LNCAP (cell line): ENCODE measurements around the gene PHACTR1.

Source experiments
- CTCF ChIP-seq: fragments of 450-650 bp; IDR thresholded peaks from 2 replicates; pipeline ENCODE4 v1.5.1; 2017; ENCODE audit warnings: mild to moderate bottlenecking

PHACTR1 gene

GRCh38 chr6:13011612-13012146 is 295.1 kb downstream of the PHACTR1 start:
- TF ChIP-seq CTCF: no peak

- TF ChIP-seq CTCF: no peak
Observed at GRCh38 chr6:13012296-13012695, 295.7 kb downstream of the PHACTR1 start.

GRCh38 chr6:13012977-13013680 is 296.6 kb downstream of the PHACTR1 start:
- no peak for TF ChIP-seq CTCF

- no peak for TF ChIP-seq CTCF
Observed at GRCh38 chr6:13013681-13014503, 297.3 kb downstream of the PHACTR1 start.

- TF ChIP-seq CTCF: no peak
Observed at GRCh38 chr6:13014504-13015378, 298.2 kb downstream of the PHACTR1 start.

GRCh38 chr6:13015379-13015681 is 298.8 kb downstream of the PHACTR1 start:
- no peak for TF ChIP-seq CTCF

GRCh38 chr6:13024616-13025015 is 308.0 kb downstream of the PHACTR1 start:
- no peak for TF ChIP-seq CTCF
